ENCODE results near the gene AKT2. TPM values are rescaled to one million over a fixed set of nuclear protein-coding genes. Genes with fewer than 3 reads are reported as not detected.

Gene AKT2
- total RNA-seq, 3 donors from 2014 or later (not counting 1 experiment from before 2014, with no cell fraction given) = 234 to 292 (median 261) TPM

- H3K27ac Mint-ChIP-seq = peak overlapping the region; percentile 99
- 69% methylated on average over 10 of the region's 10 CpGs for WGBS (ENCODE audit: insufficient coverage)
- peak overlapping the region; percentile 85 for H3K4me3 Mint-ChIP-seq
- H3K27ac ChIP-seq (ENCODE audit: low read length) = peak overlapping the region; percentile 83
- H3K36me3 Mint-ChIP-seq = no peaks in the 10 kb centered on the region
- no peak overlapping the region for H3K4me3 ChIP-seq (ENCODE audit: low read length)
- peaks cover 54 to 76% of the 10 kb centered on the region in 2 donors for H3K4me1 Mint-ChIP-seq
- peaks cover 68% of the 10 kb centered on the region for H3K4me1 ChIP-seq (ENCODE audit: control insufficient read depth, insufficient read depth, low read length)
- DNase-seq = no peak
- TF ChIP-seq CTCF (IDR thresholded peaks at IDR 0.05) = no peak
- H3K27me3 Mint-ChIP-seq (ENCODE audit: low read depth in 2 of 2) = no peaks in the 10 kb centered on the region
- no peaks in the 10 kb centered on the region for H3K9me3 ChIP-seq (ENCODE audit: control insufficient read depth, insufficient read depth, low read length)
- no peaks in the 10 kb centered on the region for H3K9me3 Mint-ChIP-seq
- intact Hi-C loops (cut with micrococcal nuclease) = loop anchor here (5.0 to 10.0 kb wide), 2 partner anchors 67 to 136 kb away; partner anchors contain the start of genes C19orf47 and PLD3
- no peak for ATAC-seq
- H3K36me3 ChIP-seq (ENCODE audit: control insufficient read depth, insufficient read depth, low read length) = peaks cover 2% of the 10 kb centered on the region
- no peaks in the 10 kb centered on the region for H3K27me3 ChIP-seq (ENCODE audit: control insufficient read depth, insufficient read depth, low read length)
These were observed 4.4 kb downstream of the AKT2 start for GRCh38 chr19:40280608-40281221.

- H3K36me3 Mint-ChIP-seq = no peaks in the 10 kb centered on the region
- TF ChIP-seq CTCF (IDR thresholded peaks at IDR 0.05) = no peak
- H3K36me3 ChIP-seq (ENCODE audit: control insufficient read depth, insufficient read depth, low read length) = peaks cover 2% of the 10 kb centered on the region
- H3K4me3 Mint-ChIP-seq = peak overlapping the region; percentile 85
- no peak overlapping the region for H3K4me3 ChIP-seq (ENCODE audit: low read length)
- no peaks in the 10 kb centered on the region for H3K27me3 ChIP-seq (ENCODE audit: control insufficient read depth, insufficient read depth, low read length)
- intact Hi-C loops (cut with micrococcal nuclease) = loop anchor here (5.0 to 10.0 kb wide), 2 partner anchors 67 to 135 kb away; partner anchors contain the start of genes C19orf47 and PLD3
- peaks cover 70% of the 10 kb centered on the region for H3K4me1 ChIP-seq (ENCODE audit: control insufficient read depth, insufficient read depth, low read length)
- peak in 1 of 2 donors; percentile 53 for DNase-seq
- no peaks in the 10 kb centered on the region for H3K27me3 Mint-ChIP-seq (ENCODE audit: low read depth in 2 of 2)
- peaks cover 49 to 77% of the 10 kb centered on the region in 2 donors for H3K4me1 Mint-ChIP-seq
- peak; percentile 31 to 42 (median 32) for ATAC-seq
- 43% methylated on average over 16 of the region's 17 CpGs for WGBS (ENCODE audit: insufficient coverage)
- no peaks in the 10 kb centered on the region for H3K9me3 ChIP-seq (ENCODE audit: control insufficient read depth, insufficient read depth, low read length)
- peak overlapping the region; percentile 99 for H3K27ac Mint-ChIP-seq
- H3K27ac ChIP-seq (ENCODE audit: low read length) = peak overlapping the region; percentile 83
- H3K9me3 Mint-ChIP-seq = no peaks in the 10 kb centered on the region
These were observed 5.2 kb downstream of the AKT2 start for GRCh38 chr19:40279761-40280607.

- intact Hi-C loops (cut with micrococcal nuclease) = no loop called here
- Histone ChIP-seq H3K27me3 (ENCODE audit: control insufficient read depth, insufficient read depth, low read length) (no peaks in the 10 kb centered on the region), H3K36me3 (ENCODE audit: control insufficient read depth, insufficient read depth, low read length) (peaks cover 2% of the 10 kb centered on the region), H3K9me3 (ENCODE audit: control insufficient read depth, insufficient read depth, low read length) (no peaks in the 10 kb centered on the region), H3K4me3 (ENCODE audit: low read length) (no peak overlapping the region), H3K27ac (ENCODE audit: low read length) (peak overlapping the region; percentile 83), H3K4me1 (ENCODE audit: control insufficient read depth, insufficient read depth, low read length) (peaks cover 74% of the 10 kb centered on the region)
- no peaks in the 10 kb centered on the region for H3K9me3 Mint-ChIP-seq
- peak overlapping the region; percentile 99 for H3K27ac Mint-ChIP-seq
- peaks cover 51 to 80% of the 10 kb centered on the region in 2 donors for H3K4me1 Mint-ChIP-seq
- no peak for TF ChIP-seq CTCF (IDR thresholded peaks at IDR 0.05)
- DNase-seq (no peak), ATAC-seq (peak in 1 of 3 donors; percentile 22)
- 49% methylated on average over 14 of the region's 15 CpGs for WGBS (ENCODE audit: insufficient coverage)
- no peaks in the 10 kb centered on the region for H3K36me3 Mint-ChIP-seq
- H3K4me3 Mint-ChIP-seq = no peak overlapping the region
- H3K27me3 Mint-ChIP-seq (ENCODE audit: low read depth in 2 of 2) = no peaks in the 10 kb centered on the region
These were observed 6.0 kb downstream of the AKT2 start for GRCh38 chr19:40279120-40279551.
